ENCODE data around the gene PLCL2.

Gene PLCL2

GRCh38 chr3:17111586-17111985, 226.8 kb downstream of the PLCL2 start:
- no peaks in the 10 kb centered on the region for H3F3A ChIP-seq (ENCODE audit: insufficient read depth, low read length)
- H3K27me3 ChIP-seq (replicated peaks; ENCODE audit: insufficient read depth, low read length) = no peaks in the 10 kb centered on the region
- H3K9me2 ChIP-seq (replicated peaks; ENCODE audit: insufficient read depth, low read length) = no peaks in the 10 kb centered on the region
- DNase-seq = no peak
- H4K20me1 ChIP-seq (ENCODE audit: insufficient read depth, low read length) = no peaks in the 10 kb centered on the region
- H3K79me2 ChIP-seq (ENCODE audit: low read length) = no peaks in the 10 kb centered on the region
- no peak overlapping the region for H3K4me2 ChIP-seq (ENCODE audit: low read depth, low read length)
- no peak overlapping the region for H3K9ac ChIP-seq (ENCODE audit: low read length)
- H2AFZ ChIP-seq (ENCODE audit: low read length) = no peak overlapping the region
- TF ChIP-seq EZH2 (optimal IDR thresholded peaks at IDR 0.05; ENCODE audit: low read depth, low read length) = no peak
- TF ChIP-seq CTCF (IDR thresholded peaks at IDR 0.05; ENCODE audit: low read length) = no peak
- TF ChIP-seq EZH2phosphoT487 (IDR thresholded peaks at IDR 0.05; ENCODE audit: low read length) = no peak
- H3K9me3 ChIP-seq (replicated peaks; ENCODE audit: insufficient read depth, low read length) = no peaks in the 10 kb centered on the region
- no peak overlapping the region for H3K27ac ChIP-seq (ENCODE audit: low read length)
- no peak overlapping the region for H3K4me3 ChIP-seq (ENCODE audit: low read length)
- H3K36me3 ChIP-seq (replicated peaks; ENCODE audit: insufficient read depth, low read length) = no peaks in the 10 kb centered on the region
- H3K4me1 ChIP-seq (ENCODE audit: low read length) = no peaks in the 10 kb centered on the region

- H3K9ac ChIP-seq (ENCODE audit: low read length) = no peak overlapping the region
- no peak overlapping the region for H3K4me3 ChIP-seq (ENCODE audit: low read length)
Observed at GRCh38 chr3:17115186-17115585, 230.4 kb downstream of the PLCL2 start.

DNA sequence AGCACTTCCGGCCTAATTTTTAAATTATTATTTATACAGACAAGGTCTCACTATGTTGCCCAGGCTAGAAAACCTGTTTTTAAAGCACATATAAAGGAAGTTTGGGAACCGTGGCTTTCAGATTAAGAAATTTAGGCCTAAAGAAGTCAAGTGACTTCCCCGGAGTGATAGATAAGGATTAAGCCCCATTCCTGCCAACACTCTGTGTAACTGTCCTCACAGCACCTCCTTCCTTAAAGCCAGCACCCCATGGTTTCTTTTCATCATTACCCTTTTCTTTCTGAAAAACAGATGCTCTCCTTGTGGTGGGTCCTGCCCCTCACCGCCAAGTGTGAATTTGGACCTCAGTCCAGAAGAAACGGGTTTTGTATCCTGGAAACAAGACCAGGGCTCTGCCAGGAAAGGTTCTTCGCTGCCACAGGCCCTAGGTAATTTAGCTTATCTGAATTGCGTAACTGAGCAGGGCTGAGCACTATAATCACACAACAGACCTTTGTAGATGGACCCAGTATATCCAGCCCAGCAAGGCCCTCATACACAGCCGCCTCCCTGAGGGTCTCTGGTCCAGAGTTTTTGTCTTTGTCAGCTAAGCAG, 231.3 kb downstream of the PLCL2 start:
- Histone ChIP-seq H3K4me1 (ENCODE audit: low read length) (no peaks in the 10 kb centered on the region), H2AFZ (ENCODE audit: low read length) (no peak overlapping the region), H3K36me3 (replicated peaks; ENCODE audit: insufficient read depth, low read length) (no peaks in the 10 kb centered on the region), H3K27me3 (replicated peaks; ENCODE audit: insufficient read depth, low read length) (no peaks in the 10 kb centered on the region), H3K27ac (ENCODE audit: low read length) (no peak overlapping the region), H3K4me3 (ENCODE audit: low read length) (no peak overlapping the region), H3K79me2 (ENCODE audit: low read length) (no peaks in the 10 kb centered on the region), H3K4me2 (ENCODE audit: low read depth, low read length) (no peak overlapping the region), H3K9me3 (replicated peaks; ENCODE audit: insufficient read depth, low read length) (no peaks in the 10 kb centered on the region), H3F3A (ENCODE audit: insufficient read depth, low read length) (no peaks in the 10 kb centered on the region), H3K9me2 (replicated peaks; ENCODE audit: insufficient read depth, low read length) (no peaks in the 10 kb centered on the region), H4K20me1 (ENCODE audit: insufficient read depth, low read length) (no peaks in the 10 kb centered on the region), H3K9ac (ENCODE audit: low read length) (no peak overlapping the region)
- TF ChIP-seq EZH2phosphoT487 (IDR thresholded peaks at IDR 0.05; ENCODE audit: low read length) = no peak
- TF ChIP-seq EZH2 (optimal IDR thresholded peaks at IDR 0.05; ENCODE audit: low read depth, low read length) = no peak
- TF ChIP-seq CTCF (IDR thresholded peaks at IDR 0.05; ENCODE audit: low read length) = no peak
- DNase-seq = no peak

More at GRCh38 chr3:17115186-17115585, 230.4 kb downstream of the PLCL2 start:
- Histone ChIP-seq H3K4me2 (ENCODE audit: low read depth, low read length) (no peak overlapping the region), H3K4me1 (ENCODE audit: low read length) (no peaks in the 10 kb centered on the region), H2AFZ (ENCODE audit: low read length) (no peak overlapping the region), H3K27me3 (replicated peaks; ENCODE audit: insufficient read depth, low read length) (no peaks in the 10 kb centered on the region), H3K27ac (ENCODE audit: low read length) (no peak overlapping the region), H3K9me2 (replicated peaks; ENCODE audit: insufficient read depth, low read length) (no peaks in the 10 kb centered on the region), H3K79me2 (ENCODE audit: low read length) (no peaks in the 10 kb centered on the region), H3K9me3 (replicated peaks; ENCODE audit: insufficient read depth, low read length) (no peaks in the 10 kb centered on the region), H4K20me1 (ENCODE audit: insufficient read depth, low read length) (no peaks in the 10 kb centered on the region), H3K36me3 (replicated peaks; ENCODE audit: insufficient read depth, low read length) (no peaks in the 10 kb centered on the region), H3F3A (ENCODE audit: insufficient read depth, low read length) (no peaks in the 10 kb centered on the region)
- TF ChIP-seq CTCF (IDR thresholded peaks at IDR 0.05; ENCODE audit: low read length) = no peak
- no peak for DNase-seq
